OCI-LY1 (cell line): ENCODE data around the gene PPP1R1B.

Experiments used
- H2AFZ ChIP-seq: fragments of 200-600 bp; sonication (generic), shearing (Covaris generic); 2 replicates; pipeline ENCODE4 v1.6.0; 2014; ENCODE audit warnings: antibody characterized with exemption, mild to moderate bottlenecking, low read length
- H3F3A ChIP-seq: fragments of 200-600 bp; sonication (generic), shearing (Covaris generic); 2 replicates; pipeline ENCODE4 v1.6.0; 2014; ENCODE audit warnings: mild to moderate bottlenecking, antibody characterized with exemption, low read length, moderate library complexity; ENCODE audit not compliant: insufficient read depth
- H3K27ac ChIP-seq: fragments of 200-600 bp; sonication (generic); 2 replicates; pipeline ENCODE4 v1.5.1; 2014; ENCODE audit warnings: low read length, mixed run types, mild to moderate bottlenecking, low read depth; ENCODE audit not compliant: poor library complexity, severe bottlenecking
- H3K27me3 ChIP-seq: fragments of 200-600 bp; sonication (generic); 2 replicates; pipeline ENCODE4 v1.6.0; 2014; ENCODE audit warnings: antibody characterized with exemption, mild to moderate bottlenecking, low read length, moderate library complexity; ENCODE audit not compliant: insufficient read depth
- H3K36me3 ChIP-seq: fragments of 200-600 bp; sonication (generic); 2 replicates; pipeline ENCODE4 v1.6.1; 2014; ENCODE audit warnings: mild to moderate bottlenecking, antibody characterized with exemption, low read length, moderate library complexity, mixed read lengths; ENCODE audit not compliant: insufficient read depth
- H3K4me1 ChIP-seq: fragments of 200-600 bp; sonication (generic); 2 replicates; pipeline ENCODE4 v1.5.1; 2014; ENCODE audit warnings: mild to moderate bottlenecking, low read length, moderate library complexity; ENCODE audit not compliant: insufficient read depth, severe bottlenecking
- H3K4me2 ChIP-seq: fragments of 200-600 bp; sonication (generic), shearing (Covaris generic); 2 replicates; pipeline ENCODE4 v1.6.1; 2014; ENCODE audit warnings: low read length
- H3K4me3 ChIP-seq: fragments of 200-600 bp; sonication (generic); 2 replicates; pipeline ENCODE4 v1.5.1; 2014; ENCODE audit warnings: low read length, low read depth, mild to moderate bottlenecking, mixed read lengths; ENCODE audit not compliant: poor library complexity, severe bottlenecking
- H3K79me2 ChIP-seq: fragments of 200-600 bp; shearing (Covaris generic); 2 replicates; pipeline ENCODE4 v1.6.1; 2016; ENCODE audit warnings: mixed run types, low read length, mixed read lengths; ENCODE audit not compliant: insufficient read depth
- H3K9ac ChIP-seq: fragments of 200-600 bp; sonication (generic), shearing (Covaris generic); 2 replicates; pipeline ENCODE4 v1.6.1; 2014; ENCODE audit warnings: mild to moderate bottlenecking, low read length, mixed read lengths
- H3K9me2 ChIP-seq: fragments of 200-600 bp; sonication (generic), shearing (Covaris generic); 2 replicates; pipeline ENCODE4 v1.6.1; 2014; ENCODE audit warnings: low read depth, mild to moderate bottlenecking, low read length, mixed read lengths
- H3K9me3 ChIP-seq: fragments of 200-600 bp; shearing (Covaris generic); 2 replicates; pipeline ENCODE4 v1.6.1; 2014; ENCODE audit warnings: low read length, mixed read lengths
- H4K20me1 ChIP-seq: fragments of 200-600 bp; sonication (generic), shearing (Covaris generic); 2 replicates; pipeline ENCODE4 v1.6.0; 2016; ENCODE audit warnings: mild to moderate bottlenecking, low read length; ENCODE audit not compliant: insufficient read depth
- EZH2 ChIP-seq: fragments of 200-600 bp; sonication (generic), shearing (Covaris generic); IDR thresholded peaks from 2 replicates; pipeline ENCODE4 v1.8.0; 2017; ENCODE audit warnings: borderline replicate concordance, mixed run types, mild to moderate bottlenecking, antibody characterized with exemption, low read length, moderate library complexity, mixed read lengths
- TF ChIP-seq, protein P1 (sequence below): fragments of 200-600 bp; sonication (generic), shearing (Covaris generic); IDR thresholded peaks from 2 replicates; pipeline ENCODE4 v1.5.1; 2017; ENCODE audit warnings: mild to moderate bottlenecking, antibody characterized with exemption, low read length, moderate library complexity, mixed read lengths

The PPP1R1B gene

DNA sequence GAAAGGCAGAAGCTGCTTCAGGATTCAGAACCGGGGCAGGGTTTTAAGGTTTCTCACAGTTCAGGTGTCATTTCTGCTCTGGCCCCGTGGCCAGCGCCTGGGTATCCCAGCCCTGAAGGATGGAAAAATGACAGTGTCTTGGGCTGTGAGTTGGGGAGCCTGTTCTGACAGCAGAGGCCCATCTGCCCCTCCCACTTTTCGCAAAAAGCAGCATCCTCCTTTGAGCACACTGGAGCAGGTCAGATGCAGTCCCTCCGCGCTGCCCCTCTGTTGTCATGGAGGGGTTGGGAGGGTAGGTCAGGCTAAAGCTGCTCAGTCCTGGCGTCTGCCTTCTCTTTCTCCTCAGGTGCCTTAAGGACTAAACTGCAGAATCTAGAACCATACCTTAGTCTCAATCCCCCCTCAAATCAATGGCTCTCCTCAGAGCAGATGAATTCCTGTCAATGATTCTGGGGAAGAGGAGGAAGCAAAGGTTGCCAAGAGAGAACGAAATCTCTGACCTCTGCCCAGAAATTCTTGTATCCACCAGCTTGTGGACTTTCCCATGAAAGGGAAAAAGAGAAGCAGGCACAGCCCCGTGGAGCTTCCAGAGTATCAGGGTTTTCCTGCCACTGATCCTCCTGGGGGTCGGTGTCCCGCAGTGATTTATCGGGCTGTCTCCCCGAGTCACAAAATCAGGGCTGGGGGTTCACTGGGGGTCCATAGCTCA is 26.3 kb upstream of the PPP1R1B start:
- H3K79me2 ChIP-seq = no peaks in the 10 kb centered on the region
- no peak overlapping the region for H3K27ac ChIP-seq
- TF ChIP-seq EZH2 = no peak
- TF ChIP-seq, protein P1, sequence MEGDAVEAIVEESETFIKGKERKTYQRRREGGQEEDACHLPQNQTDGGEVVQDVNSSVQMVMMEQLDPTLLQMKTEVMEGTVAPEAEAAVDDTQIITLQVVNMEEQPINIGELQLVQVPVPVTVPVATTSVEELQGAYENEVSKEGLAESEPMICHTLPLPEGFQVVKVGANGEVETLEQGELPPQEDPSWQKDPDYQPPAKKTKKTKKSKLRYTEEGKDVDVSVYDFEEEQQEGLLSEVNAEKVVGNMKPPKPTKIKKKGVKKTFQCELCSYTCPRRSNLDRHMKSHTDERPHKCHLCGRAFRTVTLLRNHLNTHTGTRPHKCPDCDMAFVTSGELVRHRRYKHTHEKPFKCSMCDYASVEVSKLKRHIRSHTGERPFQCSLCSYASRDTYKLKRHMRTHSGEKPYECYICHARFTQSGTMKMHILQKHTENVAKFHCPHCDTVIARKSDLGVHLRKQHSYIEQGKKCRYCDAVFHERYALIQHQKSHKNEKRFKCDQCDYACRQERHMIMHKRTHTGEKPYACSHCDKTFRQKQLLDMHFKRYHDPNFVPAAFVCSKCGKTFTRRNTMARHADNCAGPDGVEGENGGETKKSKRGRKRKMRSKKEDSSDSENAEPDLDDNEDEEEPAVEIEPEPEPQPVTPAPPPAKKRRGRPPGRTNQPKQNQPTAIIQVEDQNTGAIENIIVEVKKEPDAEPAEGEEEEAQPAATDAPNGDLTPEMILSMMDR = no peak
- H2AFZ ChIP-seq = no peak overlapping the region
- H4K20me1 ChIP-seq = no peaks in the 10 kb centered on the region
- H3K4me1 ChIP-seq = peaks cover 5% of the 10 kb centered on the region
- H3K9me3 ChIP-seq = no peaks in the 10 kb centered on the region
- no peaks in the 10 kb centered on the region for H3F3A ChIP-seq
- H3K9me2 ChIP-seq = no peaks in the 10 kb centered on the region
- H3K9ac ChIP-seq = no peak overlapping the region
- H3K27me3 ChIP-seq = peaks cover 36% of the 10 kb centered on the region; the same call in 1 of the 2 replicates
- H3K36me3 ChIP-seq = no peaks in the 10 kb centered on the region
- H3K4me3 ChIP-seq = no peak overlapping the region
- no peak overlapping the region for H3K4me2 ChIP-seq

DNA sequence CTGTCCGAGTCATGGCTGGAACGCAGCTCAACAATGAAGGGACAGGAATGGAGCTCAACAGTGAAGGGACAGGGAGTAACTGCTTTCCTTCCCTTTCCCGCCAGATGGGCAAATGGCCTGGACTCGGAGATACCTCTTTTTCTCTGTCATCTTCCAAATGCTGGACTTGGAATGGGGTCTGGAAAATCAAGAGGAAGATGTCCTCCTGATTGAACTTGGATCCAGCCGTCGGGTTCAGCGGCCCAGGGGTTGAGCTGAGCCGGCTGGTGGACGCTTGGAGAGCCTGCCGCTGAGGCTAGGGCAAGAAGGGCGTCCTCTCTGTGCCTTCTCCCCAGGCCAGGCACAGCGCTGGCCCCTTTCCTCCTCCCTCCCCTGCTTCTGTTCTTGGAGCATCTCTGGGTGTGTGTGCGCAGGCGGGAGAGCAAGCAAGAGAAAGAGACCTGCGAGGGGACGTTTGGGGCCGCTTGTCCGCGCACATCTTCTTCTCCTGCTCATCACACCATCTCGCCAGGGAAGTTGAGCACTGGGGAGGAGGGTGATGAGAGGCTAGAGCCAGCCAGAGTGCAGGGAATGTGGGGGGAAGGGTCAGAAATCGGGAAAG is 25.7 kb upstream of the PPP1R1B start:
- Histone ChIP-seq H3K27ac (no peak overlapping the region), H2AFZ (no peak overlapping the region), H3K4me1 (peaks cover 5% of the 10 kb centered on the region), H3K9ac (no peak overlapping the region), H4K20me1 (no peaks in the 10 kb centered on the region), H3K4me2 (no peak overlapping the region), H3K36me3 (no peaks in the 10 kb centered on the region), H3K4me3 (no peak overlapping the region), H3K27me3 (peaks cover 36% of the 10 kb centered on the region; the same call in 1 of the 2 replicates), H3K9me2 (no peaks in the 10 kb centered on the region), H3F3A (no peaks in the 10 kb centered on the region), H3K9me3 (no peaks in the 10 kb centered on the region), H3K79me2 (no peaks in the 10 kb centered on the region)
- TF ChIP-seq, protein P1 = no peak
- TF ChIP-seq EZH2 = no peak

DNA sequence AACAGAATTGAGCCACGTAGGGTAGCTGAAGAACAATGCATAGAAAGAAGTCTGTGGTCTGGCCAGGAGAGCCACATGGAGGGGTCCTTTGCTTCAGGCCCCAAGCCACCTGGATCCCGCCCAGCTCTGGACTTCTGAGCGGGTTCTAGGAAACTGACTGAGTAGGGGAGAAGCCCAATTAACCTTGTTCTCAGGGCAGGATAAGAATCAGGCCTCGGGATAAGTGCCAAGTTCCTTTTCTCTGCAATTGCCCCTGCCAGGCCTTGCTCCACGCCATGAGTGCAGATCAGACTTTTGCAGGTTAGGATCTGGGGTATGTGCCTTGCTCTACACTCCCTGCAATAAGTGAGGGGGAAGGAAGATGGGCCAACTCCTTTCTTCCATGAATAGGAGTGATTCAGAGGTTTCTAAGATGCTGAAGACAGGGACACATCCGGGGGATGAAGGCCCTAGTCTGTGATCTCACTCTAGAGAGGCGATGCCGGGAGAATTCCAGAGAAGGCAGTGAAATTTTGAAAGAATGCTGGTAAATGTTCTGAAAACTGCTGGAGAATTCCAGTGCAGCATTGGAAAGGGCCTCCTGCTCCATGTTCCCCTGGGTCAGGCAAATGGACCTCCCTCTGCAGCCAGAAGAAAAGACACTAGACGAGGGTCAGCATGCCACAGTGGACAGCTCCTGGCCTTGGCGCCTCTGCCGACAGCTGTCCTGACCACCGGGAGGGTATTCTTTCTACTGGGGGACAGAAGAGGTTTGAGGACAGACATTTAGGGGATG is 24.8 kb upstream of the PPP1R1B start:
- Histone ChIP-seq H3K4me1 (peaks cover 5% of the 10 kb centered on the region), H3K36me3 (no peaks in the 10 kb centered on the region), H3K9me3 (no peaks in the 10 kb centered on the region), H3K27ac (no peak overlapping the region), H3K4me3 (no peak overlapping the region), H3K27me3 (peaks cover 36% of the 10 kb centered on the region; the same call in 1 of the 2 replicates), H3K9ac (no peak overlapping the region), H3F3A (no peaks in the 10 kb centered on the region), H3K9me2 (no peaks in the 10 kb centered on the region), H2AFZ (no peak overlapping the region), H3K4me2 (no peak overlapping the region), H3K79me2 (no peaks in the 10 kb centered on the region), H4K20me1 (no peaks in the 10 kb centered on the region)
- TF ChIP-seq, protein P1 = no peak
- no peak for TF ChIP-seq EZH2
